ENCODE measurements around the gene DCAF6.

Gene DCAF6

GRCh38 chr1:168085401-168085872 lies 149.0 kb downstream of the DCAF6 start:
- Histone ChIP-seq H2AFZ (ENCODE audit: low read depth, low read length) (no peak overlapping the region), H3K27me3 (ENCODE audit: insufficient read depth, low read length, poor library complexity) (no peaks in the 10 kb centered on the region), H3K27ac (ENCODE audit: low read length) (no peak overlapping the region), H3K9me3 (ENCODE audit: insufficient read depth, low read length, severe bottlenecking) (no peaks in the 10 kb centered on the region), H3K9ac (ENCODE audit: low read depth, low read length) (no peak overlapping the region), H3K4me3 (ENCODE audit: low read depth in 1 of 2, low read length in 2 of 2) (no peak overlapping the region), H3K36me3 (ENCODE audit: insufficient read depth, low read length) (peaks cover 21% of the 10 kb centered on the region), H3K79me2 (ENCODE audit: insufficient read depth, low read length) (no peaks in the 10 kb centered on the region), H3K4me2 (ENCODE audit: insufficient read depth, low read length) (no peak overlapping the region), H3K4me1 (ENCODE audit: insufficient read depth, low read length) (no peaks in the 10 kb centered on the region), H4K20me1 (ENCODE audit: insufficient read depth, low read length) (no peaks in the 10 kb centered on the region)
- DNase-seq (no peak), ATAC-seq (ENCODE audit: insufficient read depth, low read depth) (no peak)
- TF ChIP-seq EZH2 (IDR thresholded peaks at IDR 0.05; ENCODE audit: borderline replicate concordance, low read depth, low read length, severe bottlenecking) (no peak), CTCF (IDR thresholded peaks at IDR 0.05; ENCODE audit: borderline replicate concordance, extremely low read depth, low read length, poor library complexity, severe bottlenecking) (no peak)

- H3K79me2 ChIP-seq (ENCODE audit: insufficient read depth, low read length) = no peaks in the 10 kb centered on the region
- ATAC-seq (ENCODE audit: insufficient read depth, low read depth) (no peak), DNase-seq (no peak)
- no peaks in the 10 kb centered on the region for H3K27me3 ChIP-seq (ENCODE audit: insufficient read depth, low read length, poor library complexity)
- H4K20me1 ChIP-seq (ENCODE audit: insufficient read depth, low read length) = no peaks in the 10 kb centered on the region
- peaks cover 23% of the 10 kb centered on the region for H3K36me3 ChIP-seq (ENCODE audit: insufficient read depth, low read length)
- H2AFZ ChIP-seq (ENCODE audit: low read depth, low read length) = no peak overlapping the region
- H3K9ac ChIP-seq (ENCODE audit: low read depth, low read length) = no peak overlapping the region
- TF ChIP-seq CTCF (IDR thresholded peaks at IDR 0.05; ENCODE audit: borderline replicate concordance, extremely low read depth, low read length, poor library complexity, severe bottlenecking) = peak; percentile 38
- TF ChIP-seq EZH2 (IDR thresholded peaks at IDR 0.05; ENCODE audit: borderline replicate concordance, low read depth, low read length, severe bottlenecking) = no peak
- no peak overlapping the region for H3K4me3 ChIP-seq (ENCODE audit: low read depth in 1 of 2, low read length in 2 of 2)
- H3K9me3 ChIP-seq (ENCODE audit: insufficient read depth, low read length, severe bottlenecking) = no peaks in the 10 kb centered on the region
- H3K4me2 ChIP-seq (ENCODE audit: insufficient read depth, low read length) = no peak overlapping the region
- no peak overlapping the region for H3K27ac ChIP-seq (ENCODE audit: low read length)
- no peaks in the 10 kb centered on the region for H3K4me1 ChIP-seq (ENCODE audit: insufficient read depth, low read length)
Observed at GRCh38 chr1:168086438-168086837, 150.0 kb downstream of the DCAF6 start.

GRCh38 chr1:168087696-168088095 lies 151.2 kb downstream of the DCAF6 start:
- no peak overlapping the region for H3K4me2 ChIP-seq (ENCODE audit: insufficient read depth, low read length)
- DNase-seq (no peak), ATAC-seq (ENCODE audit: insufficient read depth, low read depth) (no peak)
- H3K9ac ChIP-seq (ENCODE audit: low read depth, low read length) = no peak overlapping the region
- H3K27me3 ChIP-seq (ENCODE audit: insufficient read depth, low read length, poor library complexity) = no peaks in the 10 kb centered on the region
- no peak overlapping the region for H3K27ac ChIP-seq (ENCODE audit: low read length)
- H2AFZ ChIP-seq (ENCODE audit: low read depth, low read length) = no peak overlapping the region
- H3K79me2 ChIP-seq (ENCODE audit: insufficient read depth, low read length) = no peaks in the 10 kb centered on the region
- no peak for TF ChIP-seq CTCF (IDR thresholded peaks at IDR 0.05; ENCODE audit: borderline replicate concordance, extremely low read depth, low read length, poor library complexity, severe bottlenecking)
- no peak for TF ChIP-seq EZH2 (IDR thresholded peaks at IDR 0.05; ENCODE audit: borderline replicate concordance, low read depth, low read length, severe bottlenecking)
- no peaks in the 10 kb centered on the region for H3K4me1 ChIP-seq (ENCODE audit: insufficient read depth, low read length)
- no peaks in the 10 kb centered on the region for H4K20me1 ChIP-seq (ENCODE audit: insufficient read depth, low read length)
- no peak overlapping the region for H3K4me3 ChIP-seq (ENCODE audit: low read depth in 1 of 2, low read length in 2 of 2)
- peaks cover 23% of the 10 kb centered on the region for H3K36me3 ChIP-seq (ENCODE audit: insufficient read depth, low read length)
- no peaks in the 10 kb centered on the region for H3K9me3 ChIP-seq (ENCODE audit: insufficient read depth, low read length, severe bottlenecking)
